HepG2 (cell line): ENCODE results near the gene NMRAL1. TPM values are rescaled to one million over a fixed set of nuclear protein-coding genes. Genes with fewer than 3 reads are reported as not detected.

Experiments used
- ATAC-seq: fragments of 200-7000 bp; cut with Tn5 transposase; 3 replicates; pipeline ENCODE4 v1.9.1; 2020; ENCODE audit warnings: mild to moderate bottlenecking, moderate library complexity
- BruUV-seq: library from RNA; stranded (reverse); fragments of 400-500 nt; replicated peaks from 2 replicates; lab custom pipeline; 2021; lab: Mats Ljungman, UMichigan
- CTCF ChIA-PET: fragments of 300-600 bp; formaldehyde crosslinking; extraction: SDS; loops from one replicate; lab custom pipeline; 2021; ENCODE audit warnings: low total read pairs, inconsistent platforms, low intra/inter-chr PET ratio; lab: Yijun Ruan, JAX
- POLR2A ChIA-PET: fragments of 350-600 bp; sonication (Branson Sonifier 250); formaldehyde crosslinking; loops from one replicate; lab custom pipeline; 2020; ENCODE audit warnings: antibody characterized with exemption, inconsistent platforms; lab: Yijun Ruan, JAX
- DNase-seq: peaks from one replicate; pipeline ENCODE4 v3.0.0-alpha.2; 2015; ENCODE audit warnings: low spot score
- FAIRE-seq: peaks from 3 replicates; lab custom pipeline; 2011; peaks lifted over from hg19 to GRCh38; lab: Jason Lieb, UNC
- H2AFZ ChIP-seq: one replicate; pipeline ENCODE4 v1.6.1; 2011; ENCODE audit warnings: low read length, inconsistent platforms
- H3K27ac ChIP-seq: fragments of 300-600 bp; 3 replicates; pipeline ENCODE4 v1.8.0; 2011; ENCODE audit warnings: mixed run types, mild to moderate bottlenecking, mixed read lengths, low read length, inconsistent platforms; ENCODE audit not compliant: insufficient read depth; ENCODE audit errors: extremely low read length
- H3K27me3 ChIP-seq, 2 experiments: fragments of 200-600 bp in 1 of 2; 2 replicates in 1 of 2; 3 replicates in 1 of 2; pipeline versions ENCODE4 v1.6.0 to v1.8.0; 2011; ENCODE audit warnings: low read length in 2 of 2, mild to moderate bottlenecking in 2 of 2, moderate library complexity in 2 of 2, inconsistent platforms in 1 of 2; ENCODE audit not compliant: insufficient read depth in 2 of 2, control insufficient read depth in 1 of 2
- H3K36me3 ChIP-seq, 2 experiments: fragments of 200-600 bp in 1 of 2; replicated peaks in 1 of 2; 2 replicates in 1 of 2; 3 replicates in 1 of 2; pipeline versions ENCODE4 v1.5.1 to v1.8.0; 2011; ENCODE audit warnings: low read length in 2 of 2, inconsistent platforms in 1 of 2; ENCODE audit not compliant: insufficient read depth in 2 of 2, control insufficient read depth in 1 of 2
- H3K4me1 ChIP-seq: 2 replicates; pipeline ENCODE4 v1.5.1; 2012; ENCODE audit warnings: low read length, inconsistent platforms; ENCODE audit not compliant: insufficient read depth
- H3K4me2 ChIP-seq: 2 replicates; pipeline ENCODE4 v1.6.0; 2011; ENCODE audit warnings: low read depth, low read length, inconsistent platforms
- H3K4me3 ChIP-seq, 3 experiments: fragments of 200-600 bp in 1 of 3; sonication (generic), shearing (Covaris generic) in 1 of 3; replicated peaks in 1 of 3; 2 replicates each; pipeline ENCODE4 v1.5.1; 2011 to 2016; ENCODE audit warnings: low read length in 3 of 3, inconsistent platforms in 2 of 3, low read depth in 2 of 3, mild to moderate bottlenecking in 2 of 3, control low read depth in 1 of 3, mixed read lengths in 1 of 3; ENCODE audit not compliant: insufficient read depth in 1 of 3
- H3K79me2 ChIP-seq: one replicate; pipeline ENCODE4 v1.6.1; 2011; ENCODE audit warnings: low read length, inconsistent platforms; ENCODE audit not compliant: insufficient read depth
- H3K9ac ChIP-seq: 2 replicates; pipeline ENCODE4 v1.6.0; 2011; ENCODE audit warnings: mild to moderate bottlenecking, low read depth, low read length, inconsistent platforms; ENCODE audit not compliant: insufficient read depth
- H3K9me3 ChIP-seq: 2 replicates; pipeline ENCODE4 v1.5.1; 2012; ENCODE audit warnings: mild to moderate bottlenecking, low read length
- H4K20me1 ChIP-seq: 2 replicates; pipeline ENCODE4 v1.6.0; 2011; ENCODE audit warnings: inconsistent platforms, mild to moderate bottlenecking, low read length, moderate library complexity; ENCODE audit not compliant: insufficient read depth
- DNMT3B ChIP-seq: conservative IDR thresholded peaks from 2 replicates; pipeline ENCODE4 v1.6.1; 2016; ENCODE audit warnings: missing biosample characterization, control low read depth
- HDAC2 ChIP-seq: sonication (generic); formaldehyde crosslinking; IDR thresholded peaks from 2 replicates; pipeline ENCODE4 v1.4.0; 2020; ENCODE audit warnings: missing genetic modification reagents
- PCBP2 ChIP-seq: fragments of 200-400 bp; formaldehyde crosslinking; optimal IDR thresholded peaks from 2 replicates; pipeline ENCODE3; 2018; ENCODE audit warnings: low read length, low read depth; ENCODE audit not compliant: poor library complexity, severe bottlenecking
- RBM22 ChIP-seq: fragments of 200-400 bp; formaldehyde crosslinking; optimal IDR thresholded peaks from 2 replicates; pipeline ENCODE3; 2017; ENCODE audit warnings: mild to moderate bottlenecking, low read length, moderate library complexity
- SALL1 ChIP-seq: sonication (generic); formaldehyde crosslinking; IDR thresholded peaks from 2 replicates; pipeline ENCODE4 v1.8.0; 2022; ENCODE audit warnings: mild to moderate bottlenecking, missing genetic modification reagents
- SAP130 ChIP-seq: IDR thresholded peaks from 2 replicates; pipeline ENCODE4 v1.6.1; 2016; ENCODE audit warnings: low read depth
- ZBTB7B ChIP-seq: sonication (generic); formaldehyde crosslinking; IDR thresholded peaks from 2 replicates; pipeline ENCODE4 v1.4.0; 2020; ENCODE audit warnings: missing genetic modification reagents
- ZNF256 ChIP-seq: sonication (generic); formaldehyde crosslinking; conservative IDR thresholded peaks from 2 replicates; pipeline ENCODE4 v1.4.0; 2020; ENCODE audit warnings: missing genetic modification reagents
- ZNF260 ChIP-seq: sonication (generic); formaldehyde crosslinking; IDR thresholded peaks from 2 replicates; pipeline ENCODE4 v1.4.0; 2020; ENCODE audit warnings: missing genetic modification reagents, low read depth, mild to moderate bottlenecking, borderline replicate concordance
- ZNF652 ChIP-seq: IDR thresholded peaks from 2 replicates; pipeline ENCODE4 v1.6.1; 2016; ENCODE audit warnings: low read depth, borderline replicate concordance
- ZNF749 ChIP-seq: sonication (generic); formaldehyde crosslinking; IDR thresholded peaks from 2 replicates; pipeline ENCODE4 v1.8.0; 2022; ENCODE audit warnings: mild to moderate bottlenecking, missing genetic modification reagents, moderate library complexity, borderline replicate concordance
- ZNF768 ChIP-seq: sonication (generic); formaldehyde crosslinking; IDR thresholded peaks from 2 replicates; pipeline ENCODE4 v1.4.0; 2020; ENCODE audit warnings: missing genetic modification reagents
- ZSCAN12 ChIP-seq: sonication (generic); formaldehyde crosslinking; IDR thresholded peaks from 2 replicates; pipeline ENCODE4 v1.9.0; 2021; ENCODE audit warnings: mild to moderate bottlenecking, missing genetic modification reagents
- whole genome bisulfite sequencing: methylation state at CpG from one replicate; pipeline ENCODE4 v1.1.6; 2017; ENCODE audit warnings: low lambda C conversion rate; 5-methylcytosine and 5-hydroxymethylcytosine counted together
- in situ Hi-C: cut with HindIII; loops from 2 replicates; pipeline ENCODE4 v1.10.0; 2017; ENCODE audit warnings: low pct_unique_long_range_greater_than_20kb; ENCODE audit not compliant: extremely low pct_ligation_motif_present
- intact Hi-C: fragments of 100-400 bp; cut with micrococcal nuclease; formaldehyde crosslinking; loops from one replicate; pipeline ENCODE4 v1.10.0; 2022; ENCODE audit not compliant: unreplicated experiment
- polyA plus RNA-seq, 8 experiments: library from polyadenylated mRNA; depleted of rRNA in 3 of 8; stranded (reverse) in 7 of 8; unstranded in 1 of 8; fragments of >200 nt; fragmentation: Illumina TruSeq in 4 of 8; extraction: Trizol in 4 of 8; gene quantifications; 2 replicates each; pipeline versions ENCODE4 v1.2.1 to v1.2.3, GENCODE V29; 2011 to 2016; ENCODE audit warnings: low read depth in 4 of 8, missing spikeins in 1 of 8, mixed read lengths in 1 of 8; ENCODE audit not compliant: insufficient read depth in 1 of 8
- total RNA-seq, 5 experiments: library from RNA; depleted of rRNA; stranded (reverse); fragments of >200 nt; fragmentation: Illumina TruSeq; extraction: Trizol; gene quantifications; 2 replicates each; pipeline ENCODE4 v1.2.3, GENCODE V29; 2016; ENCODE audit warnings: low read depth in 1 of 5
- TF ChIP-seq, protein P1 (sequence below): sonication (generic); formaldehyde crosslinking; IDR thresholded peaks from 2 replicates; pipeline ENCODE4 v1.4.0; 2020; ENCODE audit warnings: mild to moderate bottlenecking, missing genetic modification reagents

Gene NMRAL1
- total and polyA plus RNA-seq, 2 of the 13 experiments (the other 11 are each of a cell fraction or from before 2014, with no cell fraction given): 30.8 to 33.1 TPM

DNA sequence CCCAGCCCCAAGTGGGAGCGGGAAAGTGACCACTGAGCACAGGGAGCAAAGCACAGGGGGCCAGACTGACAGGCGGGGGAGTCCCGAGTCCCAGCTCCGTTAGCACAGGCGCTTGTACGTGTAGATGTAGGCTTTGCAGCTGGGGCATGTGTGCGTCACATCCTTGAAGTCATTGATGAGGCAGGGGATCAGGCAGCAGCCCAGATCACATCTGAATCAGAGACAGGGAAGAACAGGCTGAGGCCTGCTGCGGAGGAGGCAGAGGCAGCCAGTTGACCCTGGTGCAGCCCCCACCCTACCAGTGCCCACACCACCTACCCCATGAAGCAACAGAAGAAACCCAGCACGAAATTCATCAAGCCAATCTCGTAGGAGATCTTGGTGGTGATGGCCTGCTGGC lies 38.0 kb upstream of the NMRAL1 start:
- CTCF ChIA-PET: interaction anchor here (1.8 kb wide), 1 partner anchor 37 kb away, joined by 10 read pairs; no protein-coding TSS in a partner anchor
- Histone ChIP-seq H3K27me3 (no peaks in the 10 kb centered on the region), H3K36me3 (peaks cover 34 to 68% of the 10 kb centered on the region in 2 experiments), H4K20me1 (peaks cover 27% of the 10 kb centered on the region), H3K4me1 (peaks cover 15% of the 10 kb centered on the region; the same call in 1 of the 2 replicates), H3K9me3 (no peaks in the 10 kb centered on the region), H3K79me2 (peaks cover 29% of the 10 kb centered on the region), H3K4me2 (no peak overlapping the region), H3K27ac (no peak overlapping the region), H3K4me3 (no peak overlapping the region), H2AFZ (no peak overlapping the region), H3K9ac (no peak overlapping the region)
- TF ChIP-seq HDAC2 (CRISPR knock-in tag) (no peak), ZNF256 (CRISPR knock-in tag) (no peak)
- POLR2A ChIA-PET: no interaction called here
- ATAC-seq: no peak
- no peak for DNase-seq
- FAIRE-seq: no peak
- intact Hi-C loops: no loop called here
- WGBS: 96% methylated on average over 6 of the region's 10 CpGs
- BruUV-seq: no TSS peak
- in situ Hi-C loops: loop anchor here (5.0 to 25.0 kb wide), 3 partner anchors 35 to 450 kb away; partner anchors contain the start of gene SEC14L5

DNA sequence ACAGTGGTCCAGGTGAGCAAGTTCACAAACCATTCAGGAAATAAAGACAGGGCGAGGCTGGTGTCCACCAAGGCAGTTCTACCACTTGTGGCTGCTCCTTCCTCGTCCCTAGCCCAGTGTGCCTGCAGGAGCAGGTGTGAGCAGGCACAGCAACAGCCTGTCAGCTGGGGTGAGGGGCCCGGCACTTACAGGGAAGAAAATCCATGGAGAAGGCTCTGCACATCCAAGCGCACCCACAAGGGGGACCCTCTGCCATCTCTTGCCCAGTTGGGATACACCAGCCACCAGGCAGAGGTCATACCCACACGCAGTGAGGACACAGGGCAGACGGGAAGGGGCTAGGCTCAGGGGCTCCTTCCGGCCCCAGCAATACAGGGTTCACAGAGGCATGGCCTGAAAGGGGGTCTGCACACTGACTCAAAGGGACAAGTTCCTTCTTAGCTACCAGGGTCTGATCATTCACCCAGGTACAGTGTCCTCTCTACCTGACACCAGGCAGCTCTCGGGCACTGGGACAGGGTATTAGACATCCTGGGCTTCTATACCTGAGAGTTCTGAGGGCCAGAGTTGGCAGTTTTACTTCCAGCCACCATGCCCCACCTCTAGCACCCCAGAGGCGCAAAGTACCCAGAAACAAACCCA lies 37.1 kb upstream of the NMRAL1 start:
- Histone ChIP-seq H3K79me2 (peaks cover 21% of the 10 kb centered on the region), H2AFZ (no peak overlapping the region), H3K4me2 (no peak overlapping the region), H4K20me1 (peaks cover 21% of the 10 kb centered on the region), H3K27me3 (no peaks in the 10 kb centered on the region), H3K9me3 (no peaks in the 10 kb centered on the region), H3K27ac (no peak overlapping the region), H3K4me3 (no peak overlapping the region), H3K4me1 (peaks cover 15% of the 10 kb centered on the region; the same call in 1 of the 2 replicates), H3K36me3 (peaks cover 33 to 70% of the 10 kb centered on the region in 2 experiments), H3K9ac (no peak overlapping the region)
- peak; percentile 60 for DNase-seq
- intact Hi-C loops: loop anchor here (2.0 kb wide), 2 partner anchors 37 to 73 kb away; no protein-coding TSS in a partner anchor
- in situ Hi-C loops: loop anchor here (5.0 to 25.0 kb wide), 3 partner anchors 36 to 451 kb away; partner anchors contain the start of gene SEC14L5
- peak; percentile 47 for FAIRE-seq
- CTCF ChIA-PET: interaction anchor here (1.8 kb wide), 1 partner anchor 38 kb away, joined by 10 read pairs; no protein-coding TSS in a partner anchor
- POLR2A ChIA-PET: interaction anchor here (1.0 to 1.3 kb wide), 2 partner anchors 27 to 38 kb away, joined by 3 to 6 read pairs; partner anchors contain the start of gene CDIP1
- 90% methylated on average over 3 of the region's 9 CpGs for WGBS
- peak; percentile 81 for ATAC-seq
- TSS peak; percentile 47 for BruUV-seq
- TF ChIP-seq SAP130 (CRISPR knock-in tag): 0 out of 2 replicates have a peak, but pooled peaks have one; percentile 11
- peak; percentile 18; the same call in 1 of the 2 replicates for TF ChIP-seq SALL1 (CRISPR knock-in tag)
- TF ChIP-seq PCBP2: no peak
- no peak for TF ChIP-seq DNMT3B (CRISPR knock-in tag)
- no peak for TF ChIP-seq ZSCAN12 (CRISPR knock-in tag)
- TF ChIP-seq RBM22: peak; percentile 65
- no peak for TF ChIP-seq ZNF260 (CRISPR knock-in tag)
- TF ChIP-seq ZNF768 (CRISPR knock-in tag): no peak
- no peak for TF ChIP-seq ZNF652 (CRISPR knock-in tag)
- TF ChIP-seq ZNF749: no peak
- TF ChIP-seq, protein P1, sequence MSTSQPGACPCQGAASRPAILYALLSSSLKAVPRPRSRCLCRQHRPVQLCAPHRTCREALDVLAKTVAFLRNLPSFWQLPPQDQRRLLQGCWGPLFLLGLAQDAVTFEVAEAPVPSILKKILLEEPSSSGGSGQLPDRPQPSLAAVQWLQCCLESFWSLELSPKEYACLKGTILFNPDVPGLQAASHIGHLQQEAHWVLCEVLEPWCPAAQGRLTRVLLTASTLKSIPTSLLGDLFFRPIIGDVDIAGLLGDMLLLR (CRISPR knock-in tag): no peak
- no peak for TF ChIP-seq ZBTB7B (CRISPR knock-in tag)
